ENCODE data around the gene PIM3. TPM values are rescaled to one million over a fixed set of nuclear protein-coding genes. Genes with fewer than 3 reads are reported as not detected.

PIM3 gene
- total and polyA plus RNA-seq, 10 of the 15 experiments (the other 5 are each of a cell fraction or from before 2014, with no cell fraction given): 0.31 to 60.8 (median 12.4) TPM

- no peak; the same call in 1 of the 2 replicates for TF ChIP-seq ZBTB40 (IDR thresholded peaks at IDR 0.05; ENCODE audit: borderline replicate concordance)
- TF ChIP-seq, protein P1, sequence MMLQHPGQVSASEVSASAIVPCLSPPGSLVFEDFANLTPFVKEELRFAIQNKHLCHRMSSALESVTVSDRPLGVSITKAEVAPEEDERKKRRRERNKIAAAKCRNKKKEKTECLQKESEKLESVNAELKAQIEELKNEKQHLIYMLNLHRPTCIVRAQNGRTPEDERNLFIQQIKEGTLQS (IDR thresholded peaks at IDR 0.05; ENCODE audit: borderline replicate concordance, extremely low read depth, low read depth, low read length): no peak
- no peak for TF ChIP-seq EZH2 (IDR thresholded peaks at IDR 0.05; ENCODE audit: borderline replicate concordance, control insufficient read depth, low read depth, low read length)
- TF ChIP-seq SREBF2 (IDR thresholded peaks at IDR 0.05; ENCODE audit: low read length): no peak
- TF ChIP-seq SREBF1 (IDR thresholded peaks at IDR 0.05; ENCODE audit: low read length): no peak
- TF ChIP-seq ZNF274 (IDR thresholded peaks at IDR 0.05; ENCODE audit: insufficient read depth, insufficient read length): no peak
- no peak for TF ChIP-seq RCOR1 (conservative IDR thresholded peaks at IDR 0.05; ENCODE audit: low read depth, low read length)
- no peak for TF ChIP-seq ELK1 (IDR thresholded peaks at IDR 0.05; ENCODE audit: low read depth, low read length)
- no peak for TF ChIP-seq SPI1 (IDR thresholded peaks at IDR 0.05; ENCODE audit: borderline replicate concordance, insufficient read depth, low read depth, low read length)
- TF ChIP-seq ZNF622 (IDR thresholded peaks at IDR 0.05): no peak
- no peak for TF ChIP-seq MEF2A (IDR thresholded peaks at IDR 0.05; ENCODE audit: insufficient read depth, low read depth, low read length)
- TF ChIP-seq PAX5 (IDR thresholded peaks at IDR 0.05; ENCODE audit: borderline replicate concordance, low read depth, low read length): peak; percentile 71; the same call in 1 of the 2 replicates
- TF ChIP-seq SRF (IDR thresholded peaks at IDR 0.05; ENCODE audit: low read depth in 2 of 2, low read length in 2 of 2): no peak
- TF ChIP-seq ZNF24 (IDR thresholded peaks at IDR 0.05): no peak
- no peak for TF ChIP-seq IRF4 (IDR thresholded peaks at IDR 0.05; ENCODE audit: low read depth, low read length)
- TF ChIP-seq RELB (IDR thresholded peaks at IDR 0.05; ENCODE audit: low read depth): peak; percentile 95
- TF ChIP-seq CBX5 (IDR thresholded peaks at IDR 0.05; ENCODE audit: low read depth): no peak
- peak; percentile 17; the same call in 1 of the 2 replicates for TF ChIP-seq RUNX3 (IDR thresholded peaks at IDR 0.05; ENCODE audit: low read length)
- TF ChIP-seq, protein P2, sequence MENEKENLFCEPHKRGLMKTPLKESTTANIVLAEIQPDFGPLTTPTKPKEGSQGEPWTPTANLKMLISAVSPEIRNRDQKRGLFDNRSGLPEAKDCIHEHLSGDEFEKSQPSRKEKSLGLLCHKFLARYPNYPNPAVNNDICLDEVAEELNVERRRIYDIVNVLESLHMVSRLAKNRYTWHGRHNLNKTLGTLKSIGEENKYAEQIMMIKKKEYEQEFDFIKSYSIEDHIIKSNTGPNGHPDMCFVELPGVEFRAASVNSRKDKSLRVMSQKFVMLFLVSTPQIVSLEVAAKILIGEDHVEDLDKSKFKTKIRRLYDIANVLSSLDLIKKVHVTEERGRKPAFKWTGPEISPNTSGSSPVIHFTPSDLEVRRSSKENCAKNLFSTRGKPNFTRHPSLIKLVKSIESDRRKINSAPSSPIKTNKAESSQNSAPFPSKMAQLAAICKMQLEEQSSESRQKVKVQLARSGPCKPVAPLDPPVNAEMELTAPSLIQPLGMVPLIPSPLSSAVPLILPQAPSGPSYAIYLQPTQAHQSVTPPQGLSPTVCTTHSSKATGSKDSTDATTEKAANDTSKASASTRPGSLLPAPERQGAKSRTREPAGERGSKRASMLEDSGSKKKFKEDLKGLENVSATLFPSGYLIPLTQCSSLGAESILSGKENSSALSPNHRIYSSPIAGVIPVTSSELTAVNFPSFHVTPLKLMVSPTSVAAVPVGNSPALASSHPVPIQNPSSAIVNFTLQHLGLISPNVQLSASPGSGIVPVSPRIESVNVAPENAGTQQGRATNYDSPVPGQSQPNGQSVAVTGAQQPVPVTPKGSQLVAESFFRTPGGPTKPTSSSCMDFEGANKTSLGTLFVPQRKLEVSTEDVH (IDR thresholded peaks at IDR 0.05; ENCODE audit: low read depth, partially characterized antibody): peak; percentile 70
- peak; percentile 4 for TF ChIP-seq MEF2B (IDR thresholded peaks at IDR 0.05; ENCODE audit: partially characterized antibody, poor library complexity, severe bottlenecking)
Observed at GRCh38 chr22:49962012-49962750, 1.6 kb downstream of the PIM3 start (continued).
